ENCODE data around the gene CGAS. TPM values are rescaled to one million over a fixed set of nuclear protein-coding genes. Genes with fewer than 3 reads are reported as not detected.
A peak's percentile ranks its signal among the peaks of the same experiment; 100 is the strongest.

The CGAS gene
- total and polyA plus RNA-seq, 8 donors: 0.70 to 2.9 (median 1.2) TPM

DNA sequence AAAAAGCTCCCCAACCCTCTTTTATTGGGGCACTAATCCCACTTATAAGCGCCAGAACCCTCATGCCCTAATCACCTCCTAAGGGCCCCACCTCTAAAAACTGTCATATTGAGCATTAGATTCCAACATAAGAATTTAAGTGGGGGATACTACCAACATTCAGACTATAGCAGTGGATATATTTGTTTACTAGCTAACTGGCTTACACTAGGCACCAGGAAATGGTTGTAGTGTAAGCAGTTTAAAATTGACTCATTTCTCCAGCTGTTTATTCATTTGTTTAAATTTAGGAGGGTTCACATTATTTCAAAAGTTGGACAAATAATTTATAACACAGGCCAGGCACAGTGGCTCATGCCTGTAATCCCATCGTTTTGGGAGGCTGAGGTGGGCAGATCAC, 32.3 kb upstream of the CGAS start:
- DNase-seq (no peak), ATAC-seq (no peak), FAIRE-seq (no peak)
- Histone ChIP-seq H3K36me3 (peaks cover 0 to 77% (median 31%) of the 10 kb centered on the region in 3 donors), H3K4me1 (no peaks in the 10 kb centered on the region), H3K9me3 (no peaks in the 10 kb centered on the region), H3K27ac (no peak overlapping the region), H3K27me3 (no peaks in the 10 kb centered on the region), H3K4me3 (no peak overlapping the region)
- 90 to 97% methylated on average over 2 of the region's 2 CpGs for WGBS, 2 donors
- TF ChIP-seq, protein P1, sequence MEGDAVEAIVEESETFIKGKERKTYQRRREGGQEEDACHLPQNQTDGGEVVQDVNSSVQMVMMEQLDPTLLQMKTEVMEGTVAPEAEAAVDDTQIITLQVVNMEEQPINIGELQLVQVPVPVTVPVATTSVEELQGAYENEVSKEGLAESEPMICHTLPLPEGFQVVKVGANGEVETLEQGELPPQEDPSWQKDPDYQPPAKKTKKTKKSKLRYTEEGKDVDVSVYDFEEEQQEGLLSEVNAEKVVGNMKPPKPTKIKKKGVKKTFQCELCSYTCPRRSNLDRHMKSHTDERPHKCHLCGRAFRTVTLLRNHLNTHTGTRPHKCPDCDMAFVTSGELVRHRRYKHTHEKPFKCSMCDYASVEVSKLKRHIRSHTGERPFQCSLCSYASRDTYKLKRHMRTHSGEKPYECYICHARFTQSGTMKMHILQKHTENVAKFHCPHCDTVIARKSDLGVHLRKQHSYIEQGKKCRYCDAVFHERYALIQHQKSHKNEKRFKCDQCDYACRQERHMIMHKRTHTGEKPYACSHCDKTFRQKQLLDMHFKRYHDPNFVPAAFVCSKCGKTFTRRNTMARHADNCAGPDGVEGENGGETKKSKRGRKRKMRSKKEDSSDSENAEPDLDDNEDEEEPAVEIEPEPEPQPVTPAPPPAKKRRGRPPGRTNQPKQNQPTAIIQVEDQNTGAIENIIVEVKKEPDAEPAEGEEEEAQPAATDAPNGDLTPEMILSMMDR (IDR thresholded peaks at IDR 0.05): no peak
- intact Hi-C loops (cut with DNase I): no loop called here

DNA sequence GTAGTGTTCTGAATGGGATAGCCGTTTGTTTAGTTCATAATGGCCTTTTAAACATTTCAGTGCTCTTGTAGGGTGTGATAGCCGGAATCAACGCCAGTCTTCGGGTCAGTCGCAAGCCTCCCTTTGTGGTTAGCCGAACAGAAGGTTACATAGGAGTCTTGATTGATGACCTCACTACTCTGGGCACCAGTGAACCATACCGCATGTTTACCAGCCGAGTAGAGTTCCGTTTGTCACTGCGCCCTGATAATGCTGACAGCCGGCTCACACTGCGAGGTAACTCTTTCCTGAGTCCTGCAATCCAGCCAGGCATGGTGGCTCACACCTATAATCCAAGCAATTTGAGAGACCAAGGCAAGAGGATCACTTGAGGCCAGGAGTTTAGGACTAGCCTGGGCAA, 29.9 kb upstream of the CGAS start:
- Histone ChIP-seq H3K4me1 (no peaks in the 10 kb centered on the region), H3K27me3 (no peaks in the 10 kb centered on the region), H3K9me3 (no peaks in the 10 kb centered on the region), H3K4me3 (no peak overlapping the region), H3K36me3 (peaks cover 0 to 67% (median 25%) of the 10 kb centered on the region in 3 donors), H3K27ac (no peak overlapping the region)
- FAIRE-seq (no peak), ATAC-seq (peak in 1 of 4 donors; percentile 55), DNase-seq (no peak)
- WGBS, 2 donors: 83 to 84% methylated on average over 12 of the region's 12 CpGs
- TF ChIP-seq, protein P1 (IDR thresholded peaks at IDR 0.05): no peak
- intact Hi-C loops (cut with DNase I): no loop called here

DNA sequence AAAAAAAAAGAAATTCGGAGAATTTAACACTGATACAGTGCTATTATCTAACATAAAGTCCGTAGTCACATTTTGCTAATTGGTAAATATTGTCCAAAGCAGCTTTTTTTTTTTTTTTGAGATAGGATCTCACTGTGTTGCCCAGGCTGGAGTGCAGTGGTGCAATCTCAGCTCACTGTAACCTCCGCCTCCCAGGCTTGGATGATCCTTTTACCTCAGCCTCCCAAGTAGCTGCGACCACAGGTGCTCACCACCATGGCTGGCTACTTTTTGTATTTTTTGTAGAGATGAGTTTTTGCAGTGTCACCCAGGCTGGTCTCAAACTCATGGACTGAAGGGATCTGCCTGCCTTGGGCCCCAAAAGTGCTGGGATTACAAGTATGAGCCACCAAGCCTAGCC, 25.3 kb upstream of the CGAS start:
- 97% methylated on average over 4 of the region's 4 CpGs for WGBS, 2 donors
- TF ChIP-seq, protein P1 (IDR thresholded peaks at IDR 0.05): no peak
- no peak overlapping the region for H3K27ac ChIP-seq
- ATAC-seq (no peak), FAIRE-seq (no peak), DNase-seq (no peak)
- H3K4me1 ChIP-seq: no peaks in the 10 kb centered on the region
- peaks cover 0 to 49% (median 19%) of the 10 kb centered on the region in 3 donors for H3K36me3 ChIP-seq
- no peaks in the 10 kb centered on the region for H3K9me3 ChIP-seq
- no peak overlapping the region for H3K4me3 ChIP-seq
- H3K27me3 ChIP-seq: no peaks in the 10 kb centered on the region
- intact Hi-C loops (cut with DNase I): no loop called here

DNA sequence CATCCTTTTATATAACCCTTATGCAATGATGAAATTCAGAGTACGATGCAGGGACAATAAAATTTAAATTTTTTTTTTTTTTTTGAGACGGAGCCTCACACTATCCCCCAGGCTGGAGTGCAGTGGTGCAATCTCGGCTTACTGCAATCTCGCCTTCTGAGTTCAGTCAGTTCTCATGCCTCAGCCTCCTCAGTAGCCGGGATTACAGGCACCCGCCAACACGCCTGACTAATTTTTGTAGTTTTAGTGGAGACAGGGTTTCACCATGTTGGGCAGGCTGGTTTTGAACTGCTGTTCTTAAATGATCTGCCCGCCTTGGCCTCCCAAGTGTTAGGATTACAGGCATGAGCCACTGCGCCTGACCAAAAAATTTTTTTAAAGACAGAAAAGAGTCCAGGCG, 24.6 kb upstream of the CGAS start:
- intact Hi-C loops (cut with DNase I): no loop called here
- no peak for FAIRE-seq
- TF ChIP-seq, protein P1 (IDR thresholded peaks at IDR 0.05): no peak
- Histone ChIP-seq H3K4me1 (no peaks in the 10 kb centered on the region), H3K9me3 (no peaks in the 10 kb centered on the region), H3K4me3 (no peak overlapping the region), H3K36me3 (peaks cover 0 to 47% (median 14%) of the 10 kb centered on the region in 3 donors), H3K27me3 (no peaks in the 10 kb centered on the region), H3K27ac (no peak overlapping the region)
- no peak for DNase-seq
- no peak for ATAC-seq
- WGBS, 2 donors: 97% methylated on average over 10 of the region's 10 CpGs

DNA sequence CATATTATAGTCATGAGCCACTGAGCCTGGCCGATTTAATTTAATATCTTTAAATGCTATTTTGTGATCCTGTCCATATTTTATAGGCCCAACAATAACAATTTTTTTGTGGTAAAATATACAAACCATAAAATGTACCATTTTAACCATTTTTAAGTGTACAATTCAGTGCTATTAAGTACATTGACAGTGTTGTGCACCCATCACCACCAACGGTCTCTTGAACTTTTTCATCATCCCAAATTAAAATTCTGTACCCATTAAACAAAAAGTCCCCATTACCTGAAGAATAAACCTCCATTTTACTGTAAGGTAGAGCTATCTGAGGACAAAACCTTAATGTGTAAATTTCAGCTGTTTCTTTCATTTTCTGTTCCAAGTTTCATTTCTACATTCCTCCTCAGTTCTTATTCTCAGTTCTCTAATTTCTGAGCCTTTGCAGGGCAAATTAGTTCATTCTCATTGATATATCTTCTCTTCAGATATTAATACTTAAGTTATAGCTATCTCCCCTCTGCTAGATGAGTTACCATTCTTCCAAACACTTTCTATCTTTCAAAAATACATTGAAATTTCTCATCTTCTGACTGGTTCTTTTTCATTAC, 19.7 kb upstream of the CGAS start:
- 69 to 76% methylated on average over 2 of the region's 2 CpGs for WGBS, 2 donors
- Histone ChIP-seq H3K27ac (no peak overlapping the region), H3K4me3 (no peak overlapping the region), H3K4me1 (no peaks in the 10 kb centered on the region), H3K9me3 (no peaks in the 10 kb centered on the region), H3K36me3 (peaks cover 0 to 59% (median 15%) of the 10 kb centered on the region in 3 donors), H3K27me3 (no peaks in the 10 kb centered on the region)
- ATAC-seq (no peak), DNase-seq (no peak), FAIRE-seq (no peak)
- TF ChIP-seq, protein P1 (IDR thresholded peaks at IDR 0.05): no peak
- intact Hi-C loops (cut with DNase I): no loop called here
